Measurements from ENCODE around the gene ASB2. TPM values are rescaled to one million over a fixed set of nuclear protein-coding genes. Genes with fewer than 3 reads are reported as not detected.
A peak's percentile ranks its signal among the peaks of the same experiment; 100 is the strongest.

The ASB2 gene
- polyA plus RNA-seq, 4 donors = 0.30 to 0.58 (median 0.40) TPM

GRCh38 chr14:93951635-93952540 is 24.5 kb downstream of the ASB2 start:
- DNase-seq (ENCODE audit: low read depth in 4 of 4, low spot score in 3 of 4) = no peak

GRCh38 chr14:93950948-93951634 is 25.3 kb downstream of the ASB2 start:
- DNase-seq (ENCODE audit: low read depth in 4 of 4, low spot score in 3 of 4) = no peak

DNA sequence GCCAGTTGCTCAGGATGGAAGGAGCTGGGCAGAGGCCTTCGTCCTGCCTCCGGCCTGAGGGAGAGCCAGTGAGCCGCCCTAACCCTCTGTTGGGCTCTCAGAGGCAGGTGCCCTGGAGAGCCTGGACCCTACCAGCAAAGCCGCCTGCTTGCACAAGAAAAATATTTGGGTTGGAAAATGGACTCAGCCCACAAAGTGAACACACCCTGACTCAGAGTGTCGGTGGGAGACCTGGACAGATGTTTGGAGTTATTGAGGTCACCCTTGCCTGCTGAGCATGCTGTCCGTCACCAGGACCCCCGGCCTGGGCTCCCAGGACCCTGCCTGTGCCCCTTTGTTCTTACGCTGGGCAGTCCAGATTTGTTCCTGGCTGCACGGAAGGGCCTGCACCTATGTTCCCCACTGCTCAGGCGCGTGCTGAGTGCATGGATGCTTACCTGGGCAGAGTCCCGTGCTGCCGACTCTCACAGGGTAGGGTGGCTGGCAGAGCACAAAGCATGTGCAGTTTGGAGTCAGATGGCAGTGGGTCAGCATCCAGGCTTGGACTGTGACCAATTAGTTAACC is 26.8 kb downstream of the ASB2 start:
- no peak for DNase-seq (ENCODE audit: low read depth in 4 of 4, low spot score in 3 of 4)

GRCh38 chr14:93947282-93947681 is 29.1 kb downstream of the ASB2 start:
- DNase-seq (ENCODE audit: low read depth in 4 of 4, low spot score in 3 of 4) = no peak

DNA sequence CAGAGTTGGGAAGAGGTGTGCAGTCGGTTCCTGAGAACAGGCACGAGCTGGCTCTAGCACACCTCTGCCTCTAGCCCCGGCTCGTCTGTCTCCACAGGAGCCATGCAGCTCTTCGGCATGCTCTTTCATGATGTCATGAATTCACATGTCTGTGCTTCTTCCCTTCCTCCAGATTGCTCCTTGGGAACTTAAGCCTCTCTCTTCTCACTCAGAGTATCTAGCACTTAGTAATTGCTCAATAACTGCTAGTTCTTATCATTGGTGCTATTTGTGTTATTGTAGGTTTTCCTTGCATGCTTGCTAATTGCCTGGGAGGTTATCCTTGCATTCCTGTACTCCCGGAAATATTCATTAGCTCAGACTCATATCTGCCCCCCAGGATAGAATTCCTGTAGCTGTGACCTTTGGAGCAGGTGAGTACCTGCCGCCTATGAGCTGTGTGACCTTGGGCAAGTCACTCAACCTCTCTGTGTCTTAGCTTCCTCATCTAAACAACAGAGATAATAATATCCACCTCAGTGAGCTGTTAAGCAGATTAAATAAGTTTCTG is 29.8 kb downstream of the ASB2 start:
- DNase-seq (ENCODE audit: low read depth in 4 of 4, low spot score in 3 of 4) = no peak

DNA sequence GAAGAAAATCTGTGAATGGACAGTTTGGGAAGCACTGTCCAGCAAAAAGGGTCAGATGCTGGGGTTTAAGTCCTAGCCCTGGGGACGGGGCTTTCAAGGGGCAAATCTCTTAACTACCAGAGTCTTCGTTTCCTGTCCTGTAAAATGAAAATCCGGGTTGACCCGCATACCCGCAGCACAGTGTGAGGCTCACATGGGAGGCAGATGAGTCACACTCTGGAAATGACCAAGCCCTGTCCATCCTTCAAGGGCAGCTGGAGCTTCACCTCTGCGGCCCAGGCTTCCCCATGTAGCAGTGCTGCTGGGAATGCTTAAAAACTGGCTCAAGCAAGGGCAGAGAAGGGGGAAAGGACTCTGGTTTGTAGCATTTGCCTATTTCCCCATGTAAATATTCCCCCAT is 30.3 kb downstream of the ASB2 start:
- no peak for DNase-seq (ENCODE audit: low read depth in 4 of 4, low spot score in 3 of 4)

DNA sequence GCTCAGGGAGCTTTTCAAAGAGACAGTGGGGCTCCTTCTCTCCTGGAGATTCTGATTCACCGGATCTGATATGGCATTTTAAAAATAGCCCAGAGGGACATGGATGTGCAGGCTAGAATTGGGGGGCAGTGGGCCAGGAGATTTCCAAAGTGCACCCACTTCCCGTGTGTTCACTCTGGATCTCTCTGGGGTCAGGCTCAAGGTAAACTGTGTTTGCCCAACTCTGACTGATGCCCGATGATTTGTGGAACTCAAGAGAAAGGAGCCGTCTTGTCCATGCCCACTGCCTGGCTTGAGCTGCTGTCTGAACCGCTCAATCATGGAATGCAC is 31.3 kb downstream of the ASB2 start:
- no peak for DNase-seq (ENCODE audit: low read depth in 4 of 4, low spot score in 3 of 4)

GRCh38 chr14:93944348-93945069 is 31.9 kb downstream of the ASB2 start:
- no peak for DNase-seq (ENCODE audit: low read depth in 4 of 4, low spot score in 3 of 4)

DNA sequence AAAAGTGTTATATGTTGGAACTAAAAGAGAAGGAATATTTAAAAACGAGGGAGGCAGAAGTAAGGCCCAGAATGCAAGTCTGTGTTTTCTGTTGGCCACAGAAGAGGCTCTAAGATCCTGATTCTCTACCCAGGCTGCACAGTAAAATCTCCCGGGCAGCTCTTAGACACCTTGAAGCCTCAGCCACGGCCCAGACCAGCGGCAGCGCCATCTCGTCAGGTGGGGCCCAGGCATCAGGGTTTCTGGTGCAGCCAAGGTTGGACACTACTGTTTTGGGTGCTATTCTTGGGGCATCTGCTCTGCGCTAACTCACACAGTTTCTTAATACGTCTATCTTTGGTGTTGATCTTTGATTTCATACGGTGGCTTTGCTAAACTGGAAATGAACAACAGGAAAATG is 32.4 kb downstream of the ASB2 start:
- no peak for DNase-seq (ENCODE audit: low read depth in 4 of 4, low spot score in 3 of 4)

DNA sequence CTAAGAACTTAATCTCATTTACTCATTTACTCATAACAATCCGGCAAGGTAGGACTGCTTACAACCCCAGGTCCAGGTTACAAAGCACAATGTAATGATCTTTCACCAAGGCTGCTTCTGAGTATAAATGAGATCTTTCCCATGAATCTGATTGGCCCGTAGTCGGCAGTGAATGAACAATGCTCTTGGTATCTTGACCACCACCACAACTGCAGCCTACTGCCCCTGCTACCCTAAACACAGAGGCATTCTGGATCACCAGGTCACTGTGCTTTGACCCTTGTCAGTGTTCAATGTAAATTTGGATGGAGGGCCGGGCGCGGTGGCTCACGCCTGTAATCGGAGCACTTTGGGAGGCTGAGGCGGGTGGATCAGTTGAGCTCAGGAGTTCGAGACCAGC is 33.3 kb downstream of the ASB2 start:
- DNase-seq (ENCODE audit: low read depth in 4 of 4, low spot score in 3 of 4) = no peak

DNA sequence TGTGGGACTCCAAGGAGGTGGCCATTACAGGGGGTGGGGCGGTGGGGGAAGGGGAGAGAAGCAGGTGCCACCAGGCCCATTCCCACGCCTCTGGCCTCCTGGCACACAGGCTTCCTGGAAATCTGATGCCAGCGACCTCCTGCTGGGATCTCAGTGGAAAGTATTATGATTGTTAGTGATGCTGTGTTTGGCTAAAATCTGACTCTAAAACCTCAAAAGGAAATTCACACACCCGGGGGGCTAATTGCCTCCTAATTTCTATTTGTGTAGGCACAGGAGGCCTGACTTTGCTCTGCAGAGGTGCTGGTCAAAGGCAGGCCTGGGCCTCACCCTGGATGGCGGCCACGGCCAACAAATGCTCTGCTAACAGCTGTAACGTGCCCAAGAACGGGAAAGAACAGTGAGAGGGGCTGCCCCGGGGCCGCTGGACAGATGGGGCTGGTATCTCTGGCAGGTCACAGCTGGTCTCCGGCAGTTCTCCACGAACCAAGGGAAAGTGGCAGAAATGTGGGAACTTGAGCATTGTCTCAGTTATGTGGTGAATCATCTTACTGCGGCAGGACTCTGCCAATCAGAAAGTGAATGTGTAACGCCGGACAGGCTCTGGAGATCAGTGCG is 35.0 kb downstream of the ASB2 start:
- no peak for DNase-seq (ENCODE audit: low read depth in 4 of 4, low spot score in 3 of 4)

- no peak for DNase-seq (ENCODE audit: low read depth in 4 of 4, low spot score in 3 of 4)
These were observed 35.9 kb downstream of the ASB2 start for GRCh38 chr14:93940437-93940836.

DNA sequence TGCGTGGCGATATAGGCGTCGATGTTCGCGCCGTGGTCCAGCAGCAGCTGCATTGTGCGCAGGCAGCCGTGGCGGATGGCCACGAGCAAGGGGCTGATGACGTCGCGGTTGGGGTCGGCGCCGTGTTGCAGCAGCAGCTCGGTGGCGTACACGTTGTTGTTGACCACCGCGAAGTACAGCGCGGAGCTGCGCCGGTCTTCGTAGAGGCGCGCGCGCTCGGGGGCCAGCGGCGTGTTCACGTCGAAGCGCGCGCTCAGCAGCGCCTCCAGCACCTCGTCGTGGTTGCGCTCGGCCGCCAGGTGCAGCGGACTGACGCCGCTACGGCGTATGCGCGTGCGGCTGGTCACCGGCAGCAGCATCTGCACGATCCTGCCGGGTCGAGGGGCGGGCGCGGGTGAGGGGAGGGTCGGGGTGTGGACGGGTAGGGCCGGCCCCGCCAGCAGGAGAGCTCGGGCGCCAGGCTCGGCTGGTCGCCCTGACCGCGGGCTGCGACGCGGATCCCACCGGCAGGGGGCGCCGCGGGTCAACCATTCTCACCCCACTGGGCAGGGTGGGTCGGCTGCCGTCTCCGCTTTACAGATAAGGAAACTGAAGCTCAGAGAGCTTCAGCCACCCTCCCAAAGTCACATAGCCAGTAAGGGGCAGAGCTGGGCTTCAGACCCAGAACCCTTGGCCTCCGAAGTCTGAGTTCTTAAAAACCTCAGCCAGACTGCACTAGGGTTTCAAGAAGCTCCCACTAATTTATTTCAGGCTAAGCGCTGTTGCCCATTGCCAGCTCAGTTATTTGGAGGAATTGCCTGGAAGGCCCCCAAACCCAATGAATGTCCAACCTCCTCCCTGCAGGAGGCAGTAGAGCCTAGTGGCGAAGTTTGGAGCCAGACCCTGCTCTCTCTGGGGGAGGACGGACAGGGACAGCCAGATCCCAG is 36.8 kb downstream of the ASB2 start:
- peak in 2 of 4 donors; percentile 41 to 57 for DNase-seq (ENCODE audit: low read depth in 4 of 4, low spot score in 3 of 4)

DNA sequence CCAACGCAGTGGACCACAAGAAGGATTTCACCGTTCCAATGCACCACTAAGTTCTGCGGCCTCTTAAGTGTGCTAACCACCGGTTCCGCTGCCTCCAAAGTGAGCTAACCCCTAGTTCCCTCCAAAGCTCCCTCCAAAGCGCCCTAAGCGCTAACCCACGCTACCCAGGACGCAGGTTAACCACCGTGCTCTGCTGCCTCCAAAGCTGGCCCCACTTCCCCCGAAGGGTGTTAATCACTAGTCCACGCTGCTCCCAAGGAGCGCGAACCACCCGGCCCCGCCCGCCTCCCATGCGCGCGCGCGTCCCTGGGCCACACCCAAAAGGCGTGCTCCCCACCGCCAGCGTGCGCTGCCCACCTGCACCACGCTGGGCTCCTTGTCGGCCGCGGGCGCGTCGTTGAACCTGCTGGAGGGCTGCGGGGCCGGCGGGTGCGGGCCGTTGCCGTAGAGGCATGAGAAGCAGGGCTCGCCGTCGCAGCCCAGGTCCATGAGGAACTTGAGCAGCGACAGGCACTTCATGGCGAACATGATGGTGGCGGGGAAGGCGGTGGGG is 37.5 kb downstream of the ASB2 start:
- DNase-seq (ENCODE audit: low read depth in 4 of 4, low spot score in 3 of 4) = no peak

- no peak for DNase-seq (ENCODE audit: low read depth in 4 of 4, low spot score in 3 of 4)
These were observed 38.9 kb downstream of the ASB2 start for GRCh38 chr14:93937519-93937918.

DNA sequence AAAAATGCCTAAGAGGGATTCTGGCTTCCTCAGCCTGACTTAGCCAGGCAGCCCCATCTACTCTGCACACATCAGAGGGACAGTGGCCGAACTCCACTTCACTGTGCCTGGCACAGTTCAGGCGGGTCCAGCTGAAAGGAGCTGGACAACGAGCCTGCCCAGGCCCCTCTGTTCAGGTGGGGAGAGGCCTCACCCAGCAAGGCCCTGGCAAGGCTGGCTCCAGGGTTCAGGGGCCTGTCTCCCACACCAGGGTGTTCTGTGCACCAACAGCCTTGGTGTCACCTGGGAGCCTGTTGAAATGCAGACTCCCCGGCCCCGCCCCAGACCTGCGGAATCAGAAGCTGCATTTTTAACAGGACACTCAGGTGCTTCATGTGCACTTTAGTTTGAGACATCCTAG is 39.4 kb downstream of the ASB2 start:
- DNase-seq (ENCODE audit: low read depth in 4 of 4, low spot score in 3 of 4) = no peak

DNA sequence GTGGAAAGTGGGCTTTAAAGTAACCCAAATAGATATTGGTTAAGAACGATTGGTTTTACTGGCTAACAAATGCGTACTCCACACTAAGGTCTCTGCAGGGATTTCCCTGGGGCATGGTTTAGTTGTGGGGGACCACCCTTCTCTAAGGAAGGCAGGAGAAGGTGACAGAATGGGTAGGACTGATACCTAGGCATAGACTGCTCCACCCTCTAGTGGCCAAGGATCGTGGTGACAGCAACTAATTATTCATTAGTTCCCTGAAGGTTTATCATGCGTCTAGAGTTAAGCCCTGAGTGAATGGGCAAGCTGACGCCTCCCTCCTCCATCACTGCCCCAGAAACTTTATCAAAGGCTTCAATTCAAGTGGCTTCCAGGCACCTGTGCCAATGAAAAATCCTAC is 40.1 kb downstream of the ASB2 start:
- no peak for DNase-seq (ENCODE audit: low read depth in 4 of 4, low spot score in 3 of 4)

GRCh38 chr14:93935213-93935612 is 41.2 kb downstream of the ASB2 start:
- DNase-seq (ENCODE audit: low read depth in 4 of 4, low spot score in 3 of 4) = no peak

- no peak for DNase-seq (ENCODE audit: low read depth in 4 of 4, low spot score in 3 of 4)
These were observed 43.7 kb downstream of the ASB2 start for GRCh38 chr14:93932642-93933041.

Data from right renal pelvis (tissue), 4 donors.